ENCODE measurements around the gene CDR2.

Gene CDR2

GRCh38 chr16:22314661-22315626 lies 59.5 kb downstream of the CDR2 start:
- Histone ChIP-seq H3K27me3 (ENCODE audit: insufficient read depth, poor library complexity, severe bottlenecking) (no peaks in the 10 kb centered on the region), H3K4me3 (replicated peaks; ENCODE audit: insufficient read depth, low read length) (no peak overlapping the region), H3K27ac (replicated peaks) (no peak overlapping the region)
- DNase-seq (ENCODE audit: low read depth in 1 of 2, low spot score in 1 of 2) = no peak
- no peak for TF ChIP-seq POLR2AphosphoS5 (IDR thresholded peaks at IDR 0.05; ENCODE audit: low read depth)
- TF ChIP-seq GABPA (IDR thresholded peaks at IDR 0.05; ENCODE audit: low read depth) = no peak
- TF ChIP-seq CTCF (IDR thresholded peaks at IDR 0.05; ENCODE audit: insufficient read depth, low read length) = no peak
- TF ChIP-seq REST (IDR thresholded peaks at IDR 0.05; ENCODE audit: insufficient replicate concordance, low read depth) = no peak
- TF ChIP-seq SPI1 (IDR thresholded peaks at IDR 0.05; ENCODE audit: borderline replicate concordance, low read depth) = no peak

- TF ChIP-seq SPI1 (IDR thresholded peaks at IDR 0.05; ENCODE audit: borderline replicate concordance, low read depth) = no peak
- DNase-seq (ENCODE audit: low read depth in 1 of 2, low spot score in 1 of 2) = no peak
- no peak overlapping the region for H3K4me3 ChIP-seq (replicated peaks; ENCODE audit: insufficient read depth, low read length)
- no peaks in the 10 kb centered on the region for H3K27me3 ChIP-seq (ENCODE audit: insufficient read depth, poor library complexity, severe bottlenecking)
- no peak overlapping the region for H3K27ac ChIP-seq (replicated peaks)
Observed at GRCh38 chr16:22313876-22314470, 60.4 kb downstream of the CDR2 start.

GRCh38 chr16:22312897-22313781 lies 61.3 kb downstream of the CDR2 start:
- TF ChIP-seq GABPA (IDR thresholded peaks at IDR 0.05; ENCODE audit: low read depth) (no peak), SPI1 (IDR thresholded peaks at IDR 0.05; ENCODE audit: borderline replicate concordance, low read depth) (no peak), CTCF (IDR thresholded peaks at IDR 0.05; ENCODE audit: insufficient read depth, low read length) (no peak), REST (IDR thresholded peaks at IDR 0.05; ENCODE audit: insufficient replicate concordance, low read depth) (no peak)
- DNase-seq (ENCODE audit: low read depth in 1 of 2, low spot score in 1 of 2) = no peak
- H3K27me3 ChIP-seq (ENCODE audit: insufficient read depth, poor library complexity, severe bottlenecking) = no peaks in the 10 kb centered on the region

GRCh38 chr16:22311520-22311919 lies 62.9 kb downstream of the CDR2 start:
- no peak for TF ChIP-seq GABPA (IDR thresholded peaks at IDR 0.05; ENCODE audit: low read depth)
- TF ChIP-seq REST (IDR thresholded peaks at IDR 0.05; ENCODE audit: insufficient replicate concordance, low read depth) = no peak
- no peak for TF ChIP-seq CTCF (IDR thresholded peaks at IDR 0.05; ENCODE audit: insufficient read depth, low read length)
- TF ChIP-seq SPI1 (IDR thresholded peaks at IDR 0.05; ENCODE audit: borderline replicate concordance, low read depth) = no peak
- TF ChIP-seq POLR2AphosphoS5 (IDR thresholded peaks at IDR 0.05; ENCODE audit: low read depth) = no peak
- no peaks in the 10 kb centered on the region for H3K27me3 ChIP-seq (ENCODE audit: insufficient read depth, poor library complexity, severe bottlenecking)
- no peak overlapping the region for H3K4me3 ChIP-seq (replicated peaks; ENCODE audit: insufficient read depth, low read length)
- H3K27ac ChIP-seq (replicated peaks) = no peak overlapping the region
- DNase-seq (ENCODE audit: low read depth in 1 of 2, low spot score in 1 of 2) = no peak

More at GRCh38 chr16:22312897-22313781, 61.3 kb downstream of the CDR2 start:
- H3K27ac ChIP-seq (replicated peaks) = no peak overlapping the region
- no peak overlapping the region for H3K4me3 ChIP-seq (replicated peaks; ENCODE audit: insufficient read depth, low read length)
